K562 (cell line): ENCODE measurements around the gene UBE2N. TPM values are rescaled to one million over a fixed set of nuclear protein-coding genes. Genes with fewer than 3 reads are reported as not detected.

Experiments
- CSDE1 ChIP-seq, 2 experiments: fragments of 450-650 bp; IDR thresholded peaks; 2 replicates each; pipeline ENCODE4 v1.6.1; 2016; ENCODE audit warnings: mild to moderate bottlenecking in 1 of 2
- CTCFL ChIP-seq: IDR thresholded peaks from 2 replicates; pipeline ENCODE4 v1.6.1; 2011; ENCODE audit warnings: borderline replicate concordance, low read depth, mild to moderate bottlenecking, moderate library complexity, low read length; ENCODE audit not compliant: insufficient read depth, poor library complexity, severe bottlenecking
- ELF4 ChIP-seq: fragments of 450-650 bp; formaldehyde crosslinking; IDR thresholded peaks from 2 replicates; pipeline ENCODE4 v1.4.0; 2022; ENCODE audit warnings: missing genetic modification characterization
- FOXP1 ChIP-seq: sonication (generic); formaldehyde crosslinking; IDR thresholded peaks from 2 replicates; pipeline ENCODE4 v1.8.0; 2022; ENCODE audit warnings: mild to moderate bottlenecking, missing genetic modification reagents
- MTA2 ChIP-seq: fragments of 450-650 bp; IDR thresholded peaks from 2 replicates; pipeline ENCODE4 v1.6.1; 2016; ENCODE audit warnings: low read depth
- PTBP1 ChIP-seq: fragments of 200-400 bp; formaldehyde crosslinking; IDR thresholded peaks from 2 replicates; pipeline ENCODE4 v1.6.1; 2017; ENCODE audit warnings: low read depth, low read length
- RAD51 ChIP-seq: fragments of 450-650 bp; IDR thresholded peaks from 2 replicates; pipeline ENCODE4 v1.7.1; 2016; ENCODE audit warnings: low read depth, mild to moderate bottlenecking, borderline replicate concordance
- RHOXF2B ChIP-seq: fragments of 250-450 bp; sonication (Bioruptor Pico); conservative IDR thresholded peaks from 2 replicates; pipeline ENCODE4 v1.5.1; 2021
- TAF15 ChIP-seq: fragments of 200-400 bp; formaldehyde crosslinking; IDR thresholded peaks from 2 replicates; pipeline ENCODE4 v1.6.1; 2017; ENCODE audit warnings: mild to moderate bottlenecking, low read depth, low read length, moderate library complexity
- XRCC3 ChIP-seq: fragments of 450-650 bp; IDR thresholded peaks from 2 replicates; pipeline ENCODE4 v1.6.1; 2017; ENCODE audit warnings: mild to moderate bottlenecking, moderate library complexity
- ZNF224 ChIP-seq: sonication (generic); formaldehyde crosslinking; IDR thresholded peaks from 2 replicates; pipeline ENCODE4 v1.8.0; 2022; ENCODE audit warnings: mild to moderate bottlenecking, missing genetic modification reagents
- ZNF324 ChIP-seq: fragments of 250-450 bp; sonication (Bioruptor Pico); IDR thresholded peaks from 2 replicates; pipeline ENCODE4 v1.4.0; 2020; ENCODE audit warnings: mild to moderate bottlenecking
- ZNF431 ChIP-seq: sonication (generic); formaldehyde crosslinking; IDR thresholded peaks from 2 replicates; pipeline ENCODE4 v1.8.0; 2022; ENCODE audit warnings: mild to moderate bottlenecking, missing genetic modification reagents
- ZNF512 ChIP-seq: IDR thresholded peaks from 2 replicates; pipeline ENCODE4 v1.6.1; 2016; ENCODE audit warnings: missing genetic modification characterization, missing compliant biosample characterization
- ZNF766 ChIP-seq: fragments of 200-800 bp; sonication (Bioruptor generic); conservative IDR thresholded peaks from 2 replicates; pipeline ENCODE4 v1.6.1; 2016; ENCODE audit warnings: missing genetic modification characterization, missing compliant biosample characterization
- polyA plus RNA-seq, 8 experiments: library from polyadenylated mRNA; depleted of rRNA in 4 of 8; stranded (reverse) in 5 of 8; unstranded in 3 of 8; fragments of >200 nt; fragmentation: Nextera tagmentation in 2 of 8; fragmentation: Illumina TruSeq in 1 of 8; extraction: Ambion mirVana in 2 of 8; extraction: Trizol in 1 of 8; gene quantifications; 2 replicates each; pipeline versions ENCODE4 v1.2.1 to v1.2.3, GENCODE V29; 2011 to 2014; ENCODE audit warnings: inconsistent platforms in 1 of 8, missing spikeins in 1 of 8
- total RNA-seq, 7 experiments: library from RNA; depleted of rRNA in 6 of 7; stranded (reverse); fragments of >200 nt in 6 of 7; fragmentation: Illumina TruSeq in 2 of 7; extraction: Trizol in 2 of 7; gene quantifications; 2 replicates each; pipeline versions ENCODE4 v1.2.1 to v1.2.3, GENCODE V29; 2011 to 2021; ENCODE audit warnings: low replicate concordance in 1 of 7
- TF ChIP-seq, protein P1 (sequence below): fragments of 450-650 bp; formaldehyde crosslinking; IDR thresholded peaks from 2 replicates; pipeline ENCODE4 v1.4.0; 2020; ENCODE audit warnings: mild to moderate bottlenecking
- TF ChIP-seq, protein P2 (sequence below), 2 experiments: IDR thresholded peaks; 2 replicates each; pipeline ENCODE4 v1.6.1; 2011; ENCODE audit warnings: borderline replicate concordance in 1 of 2, control low read depth in 1 of 2, low read depth in 1 of 2, low read length in 1 of 2, mild to moderate bottlenecking in 1 of 2, mixed read lengths in 1 of 2, moderate library complexity in 1 of 2; ENCODE audit not compliant: insufficient read depth in 1 of 2, insufficient read length in 1 of 2, poor library complexity in 1 of 2, severe bottlenecking in 1 of 2; ENCODE audit errors: extremely low read depth in 1 of 2
- TF ChIP-seq, protein P3 (sequence below): sonication (generic); formaldehyde crosslinking; IDR thresholded peaks from 2 replicates; pipeline ENCODE4 v1.9.0; 2022; ENCODE audit warnings: mild to moderate bottlenecking, missing genetic modification reagents
- TF ChIP-seq, protein P4 (sequence below): fragments of 450-650 bp; IDR thresholded peaks from 2 replicates; pipeline ENCODE4 v1.6.1; 2017; ENCODE audit warnings: antibody characterized with exemption

Gene UBE2N
- total and polyA plus RNA-seq, 9 of the 15 experiments (the other 6 are each of a cell fraction or from before 2014, with no cell fraction given): 189 to 826 (median 260) TPM

DNA sequence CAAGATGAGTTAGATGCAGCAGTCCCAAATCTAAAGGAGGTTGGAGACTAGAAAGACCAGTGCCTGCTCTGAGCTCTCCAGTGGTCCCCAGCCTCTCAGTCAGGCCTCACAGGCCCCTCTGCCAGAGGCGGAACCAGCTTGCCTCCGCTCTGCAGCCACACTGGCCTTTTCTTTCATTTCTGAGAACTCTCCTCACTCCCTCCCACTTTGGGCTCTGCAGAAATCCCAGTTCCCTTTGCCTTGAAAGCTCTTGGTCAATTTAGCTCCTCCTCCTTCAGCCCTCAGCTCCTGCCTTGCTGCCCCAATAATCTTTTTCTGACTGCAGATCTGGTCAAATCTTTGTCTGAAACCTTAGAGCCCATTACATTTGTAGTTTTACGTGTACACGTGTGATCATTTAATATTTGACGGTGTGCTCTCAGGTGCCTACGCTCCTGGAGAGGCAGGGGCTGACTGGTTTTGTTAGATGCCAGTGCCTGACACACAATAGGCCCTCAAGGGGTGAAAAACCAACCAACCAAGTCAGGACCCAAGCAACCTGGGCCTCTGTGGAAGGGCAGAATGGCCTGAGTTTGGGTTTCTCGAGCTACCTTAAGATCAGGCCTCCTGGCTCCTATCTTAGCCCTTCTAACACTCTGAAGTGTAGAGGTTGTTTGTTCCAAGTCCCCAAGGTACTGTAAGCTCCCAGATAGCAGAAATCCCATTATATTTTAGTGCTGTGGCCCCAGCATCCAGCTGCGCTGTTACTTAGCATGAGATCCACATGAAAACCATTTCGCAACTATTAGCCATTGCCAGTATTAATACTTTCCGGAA lies 65.1 kb downstream of the UBE2N start (continued):
- TF ChIP-seq, protein P1, sequence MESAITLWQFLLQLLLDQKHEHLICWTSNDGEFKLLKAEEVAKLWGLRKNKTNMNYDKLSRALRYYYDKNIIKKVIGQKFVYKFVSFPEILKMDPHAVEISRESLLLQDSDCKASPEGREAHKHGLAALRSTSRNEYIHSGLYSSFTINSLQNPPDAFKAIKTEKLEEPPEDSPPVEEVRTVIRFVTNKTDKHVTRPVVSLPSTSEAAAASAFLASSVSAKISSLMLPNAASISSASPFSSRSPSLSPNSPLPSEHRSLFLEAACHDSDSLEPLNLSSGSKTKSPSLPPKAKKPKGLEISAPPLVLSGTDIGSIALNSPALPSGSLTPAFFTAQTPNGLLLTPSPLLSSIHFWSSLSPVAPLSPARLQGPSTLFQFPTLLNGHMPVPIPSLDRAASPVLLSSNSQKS (CRISPR knock-in tag): no peak
- TF ChIP-seq XRCC3 (no peak), ZNF324 (CRISPR knock-in tag) (no peak), RAD51 (no peak), PTBP1 (no peak), ZNF766 (CRISPR knock-in tag) (0 out of 2 replicates have a peak, but pooled peaks have one; percentile 48), ZNF431 (CRISPR knock-in tag) (no peak), FOXP1 (no peak), ZNF512 (no peak), CTCFL (no peak), RHOXF2B (CRISPR knock-in tag) (peak; percentile 72; the same call in 1 of the 2 replicates), CSDE1 (IDR thresholded peaks at IDR 0.05) (peak in 1 of 2 experiments; percentile 32; a peak in 1 of 4 replicates), ZNF224 (CRISPR knock-in tag) (no peak), ELF4 (CRISPR knock-in tag) (no peak), MTA2 (no peak), TAF15 (no peak)
- TF ChIP-seq, protein P2, sequence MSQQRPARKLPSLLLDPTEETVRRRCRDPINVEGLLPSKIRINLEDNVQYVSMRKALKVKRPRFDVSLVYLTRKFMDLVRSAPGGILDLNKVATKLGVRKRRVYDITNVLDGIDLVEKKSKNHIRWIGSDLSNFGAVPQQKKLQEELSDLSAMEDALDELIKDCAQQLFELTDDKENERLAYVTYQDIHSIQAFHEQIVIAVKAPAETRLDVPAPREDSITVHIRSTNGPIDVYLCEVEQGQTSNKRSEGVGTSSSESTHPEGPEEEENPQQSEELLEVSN (IDR thresholded peaks at IDR 0.05; ENCODE audit: borderline replicate concordance in 1 of 2, extremely low read depth in 1 of 2, insufficient read depth in 1 of 2, insufficient read length in 1 of 2, low read depth in 1 of 2, low read length in 1 of 2, poor library complexity in 1 of 2, severe bottlenecking in 1 of 2): no peak
- TF ChIP-seq, protein P3, sequence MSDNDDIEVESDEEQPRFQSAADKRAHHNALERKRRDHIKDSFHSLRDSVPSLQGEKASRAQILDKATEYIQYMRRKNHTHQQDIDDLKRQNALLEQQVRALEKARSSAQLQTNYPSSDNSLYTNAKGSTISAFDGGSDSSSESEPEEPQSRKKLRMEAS: 0 out of 2 replicates have a peak, but pooled peaks have one; percentile 19
- TF ChIP-seq, protein P4, sequence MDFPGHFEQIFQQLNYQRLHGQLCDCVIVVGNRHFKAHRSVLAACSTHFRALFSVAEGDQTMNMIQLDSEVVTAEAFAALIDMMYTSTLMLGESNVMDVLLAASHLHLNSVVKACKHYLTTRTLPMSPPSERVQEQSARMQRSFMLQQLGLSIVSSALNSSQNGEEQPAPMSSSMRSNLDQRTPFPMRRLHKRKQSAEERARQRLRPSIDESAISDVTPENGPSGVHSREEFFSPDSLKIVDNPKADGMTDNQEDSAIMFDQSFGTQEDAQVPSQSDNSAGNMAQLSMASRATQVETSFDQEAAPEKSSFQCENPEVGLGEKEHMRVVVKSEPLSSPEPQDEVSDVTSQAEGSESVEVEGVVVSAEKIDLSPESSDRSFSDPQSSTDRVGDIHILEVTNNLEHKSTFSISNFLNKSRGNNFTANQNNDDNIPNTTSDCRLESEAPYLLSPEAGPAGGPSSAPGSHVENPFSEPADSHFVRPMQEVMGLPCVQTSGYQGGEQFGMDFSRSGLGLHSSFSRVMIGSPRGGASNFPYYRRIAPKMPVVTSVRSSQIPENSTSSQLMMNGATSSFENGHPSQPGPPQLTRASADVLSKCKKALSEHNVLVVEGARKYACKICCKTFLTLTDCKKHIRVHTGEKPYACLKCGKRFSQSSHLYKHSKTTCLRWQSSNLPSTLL: no peak
